Measurements from ENCODE around the gene TRAF3.
"Not testable (repeated sequence)": the region's sequence is repeated elsewhere in the genome, so short reads cannot be mapped to it uniquely, and the experiment has no call there.

TRAF3 gene

DNA sequence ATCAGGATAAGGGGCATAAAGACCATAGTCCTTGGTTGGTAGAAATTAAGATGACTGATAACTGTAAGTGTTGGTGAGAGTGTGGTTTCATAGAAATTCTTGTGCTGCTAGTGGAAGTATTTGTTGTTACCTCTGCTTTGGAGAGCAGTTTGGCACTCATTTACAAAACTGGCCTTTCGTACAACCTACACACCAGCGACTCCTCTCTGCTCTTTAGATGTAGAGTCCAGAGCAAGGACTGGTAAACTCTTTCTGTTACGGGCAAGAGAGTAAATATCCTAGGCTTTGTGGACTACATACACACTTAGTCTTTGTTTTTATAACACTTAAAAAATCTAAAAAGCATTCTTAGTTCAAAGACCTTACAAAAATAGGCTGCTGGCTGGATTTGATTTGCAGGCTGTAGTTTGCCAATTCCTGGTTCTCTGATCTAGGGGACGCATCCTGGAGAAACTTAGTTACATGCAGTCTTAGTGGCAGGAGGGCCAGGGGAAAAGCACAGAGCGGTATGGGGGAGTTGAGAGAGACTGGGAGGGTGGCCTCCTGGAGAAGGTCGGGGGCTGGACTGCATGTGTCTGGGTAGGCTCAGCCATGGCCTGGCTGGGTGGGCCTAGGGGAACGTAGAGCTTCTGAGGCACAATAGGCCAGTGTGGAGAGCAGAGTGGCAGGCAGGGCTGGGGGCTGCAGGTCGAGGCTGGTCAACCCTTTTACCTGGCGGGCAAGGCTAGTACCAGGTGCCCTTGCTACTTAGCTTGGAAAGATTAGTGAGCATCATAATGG is 89.9 kb downstream of the TRAF3 start:
- no peak for DNase-seq (ENCODE audit: low spot score)

DNA sequence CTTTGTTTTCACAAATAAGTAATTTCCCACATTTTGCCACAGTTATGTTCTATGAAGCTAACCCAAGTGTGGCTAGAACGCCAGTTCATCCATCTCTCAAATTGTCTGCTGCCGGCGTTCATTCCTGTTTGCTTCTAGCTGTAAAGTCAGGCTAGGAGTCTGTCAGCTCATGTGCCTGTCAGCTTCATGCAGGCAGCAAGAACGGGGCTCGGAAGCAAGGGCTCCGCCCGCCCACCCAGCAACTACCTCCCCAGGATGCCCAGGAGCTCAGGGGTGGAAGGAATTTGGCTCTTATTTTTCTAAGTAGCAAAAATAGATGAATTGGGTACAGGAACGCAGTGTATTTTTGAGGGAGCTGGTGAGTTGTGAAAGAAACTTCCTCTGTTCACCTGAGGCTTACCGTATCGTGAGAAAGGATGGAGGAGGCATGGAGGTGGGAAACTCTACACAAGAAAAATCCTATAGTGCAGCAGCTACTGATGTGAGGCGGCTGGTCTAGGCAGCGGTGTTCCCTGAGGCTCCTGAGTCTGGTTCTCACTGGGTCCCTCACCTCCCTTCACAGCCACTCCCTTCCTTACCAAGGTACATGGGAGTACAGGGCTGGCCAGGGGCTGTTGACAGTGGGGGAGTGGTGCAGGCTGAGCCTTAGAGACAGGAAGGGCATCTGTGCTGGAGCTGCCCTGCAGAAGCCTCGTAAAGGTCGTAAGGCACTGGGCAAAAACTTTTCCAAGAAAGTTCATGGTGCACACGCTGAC is 90.8 kb downstream of the TRAF3 start:
- no peak for DNase-seq (ENCODE audit: low spot score)

DNA sequence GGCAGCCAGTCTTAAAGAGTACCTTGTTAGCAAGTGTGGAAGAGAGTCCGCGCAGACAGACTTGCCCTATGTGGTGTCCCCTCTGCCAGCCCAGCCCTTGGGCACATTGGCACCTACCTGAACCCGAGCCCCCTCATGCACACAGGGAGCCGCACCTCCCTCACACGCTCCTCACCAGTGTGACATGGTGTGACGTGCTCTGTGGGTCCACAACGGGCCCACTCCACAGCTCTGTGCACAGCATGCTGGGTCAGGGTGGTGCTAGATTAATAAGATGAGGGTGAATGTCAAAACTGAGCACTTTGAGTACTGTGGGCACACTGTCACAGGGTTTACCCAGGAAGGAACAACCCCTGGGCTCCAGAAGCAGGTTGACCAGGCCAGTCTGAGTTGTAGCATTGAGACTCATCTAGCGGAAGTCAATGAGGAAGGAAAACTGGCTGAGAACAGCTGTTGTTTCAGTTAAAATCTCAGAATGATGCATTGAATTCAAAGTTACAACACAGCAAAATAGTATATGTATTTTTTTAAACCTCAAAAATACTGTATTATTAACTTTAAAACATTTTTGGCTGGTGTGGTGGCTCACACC is 91.8 kb downstream of the TRAF3 start:
- DNase-seq (ENCODE audit: low spot score): no peak

DNA sequence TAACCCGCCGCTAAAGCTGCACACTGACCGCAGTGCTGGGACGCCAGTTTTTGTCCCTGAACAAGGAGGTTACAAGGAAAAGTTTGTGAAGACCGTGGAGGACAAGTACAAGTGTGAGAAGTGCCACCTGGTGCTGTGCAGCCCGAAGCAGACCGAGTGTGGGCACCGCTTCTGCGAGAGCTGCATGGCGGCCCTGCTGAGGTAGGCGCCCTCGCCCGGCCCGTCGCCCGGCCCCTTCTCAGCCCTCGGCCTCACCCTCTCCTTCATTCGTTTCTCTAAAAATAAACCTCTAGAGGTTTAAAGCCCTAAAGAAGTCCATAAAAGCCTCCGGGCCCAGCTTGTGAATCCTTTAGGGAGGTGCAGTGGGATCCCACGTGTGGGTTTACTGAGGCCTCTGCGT is 93.0 kb downstream of the TRAF3 start:
- no peak for DNase-seq (ENCODE audit: low spot score)

DNA sequence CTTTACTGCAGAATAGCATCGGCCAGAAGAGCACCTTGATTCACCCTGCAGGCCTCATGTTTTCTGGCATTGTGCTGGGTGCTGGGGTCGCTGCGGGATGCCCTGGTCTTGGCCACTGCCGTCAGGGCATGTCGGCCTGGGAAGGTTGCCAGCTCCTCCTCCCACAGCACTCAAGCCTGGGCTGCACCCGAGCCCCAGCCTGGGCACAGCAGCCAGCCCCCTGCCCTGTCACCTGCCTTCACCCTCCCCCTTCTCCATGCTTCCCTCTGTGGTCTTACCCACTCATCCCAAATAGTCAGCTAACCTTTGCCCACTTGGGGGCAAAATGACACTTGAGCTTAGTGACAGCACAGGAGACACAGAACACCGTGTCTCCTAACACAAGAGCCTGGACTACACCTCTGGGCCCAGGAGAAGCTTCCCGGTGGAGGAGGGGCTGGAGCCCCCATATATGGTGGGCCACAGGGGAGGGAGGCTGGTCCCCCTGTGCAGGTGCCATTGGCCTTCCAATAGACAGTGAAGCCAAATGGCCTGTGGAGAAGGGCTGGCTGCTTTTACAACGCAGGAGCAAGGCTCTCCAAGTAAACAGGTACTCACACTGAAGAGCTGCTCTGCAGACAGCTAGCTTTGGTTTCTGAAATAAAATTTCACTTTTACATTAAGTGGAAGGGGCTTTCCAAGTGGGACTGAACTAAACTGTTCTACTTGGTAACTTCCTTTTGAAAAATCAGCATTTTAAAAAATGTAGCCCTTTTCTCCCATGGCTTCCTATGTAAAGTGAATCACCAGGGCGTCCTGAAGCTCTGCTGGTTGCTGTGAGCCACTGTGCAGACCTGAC is 94.0 kb downstream of the TRAF3 start:
- DNase-seq (ENCODE audit: low spot score): no peak

DNA sequence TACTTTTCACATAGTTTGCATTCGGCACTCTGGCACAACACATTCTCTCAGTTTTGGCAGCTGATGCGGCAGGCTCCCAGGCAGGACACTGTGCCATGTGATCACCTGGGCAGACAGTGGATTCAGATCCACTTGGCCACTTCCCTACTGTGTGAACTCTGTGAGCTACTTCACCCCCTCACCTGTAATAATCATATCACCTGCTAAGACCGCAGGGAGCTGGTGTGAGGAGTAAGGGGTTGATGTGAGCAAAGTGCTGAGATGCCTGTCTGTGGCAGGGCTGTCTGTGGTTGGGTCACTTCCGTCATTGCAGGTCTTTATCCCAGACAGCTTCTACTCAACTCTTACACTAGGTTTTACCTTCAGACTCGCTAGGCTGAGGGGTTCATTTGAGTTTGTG is 94.8 kb downstream of the TRAF3 start:
- DNase-seq (ENCODE audit: low spot score): no peak

DNA sequence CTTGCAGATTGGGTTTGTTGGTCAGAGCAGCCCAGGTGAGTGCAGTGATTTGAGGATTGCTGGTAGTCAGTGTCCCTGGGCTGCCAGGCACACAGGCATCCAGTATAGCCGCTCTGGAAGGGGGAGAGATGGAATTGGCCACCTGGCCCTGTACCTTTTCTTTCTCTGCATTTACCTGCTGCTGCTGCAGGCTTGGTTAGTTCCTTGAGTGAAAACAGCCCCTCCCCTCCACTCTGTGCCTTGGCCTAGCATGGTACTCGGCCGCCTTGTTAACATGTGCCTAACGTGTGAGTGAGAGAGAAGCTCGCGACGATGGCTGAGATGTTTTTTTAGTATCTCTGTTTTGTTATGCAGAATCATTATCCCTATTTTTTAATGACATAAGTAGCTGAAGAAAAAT is 95.9 kb downstream of the TRAF3 start:
- DNase-seq (ENCODE audit: low spot score): no peak

DNA sequence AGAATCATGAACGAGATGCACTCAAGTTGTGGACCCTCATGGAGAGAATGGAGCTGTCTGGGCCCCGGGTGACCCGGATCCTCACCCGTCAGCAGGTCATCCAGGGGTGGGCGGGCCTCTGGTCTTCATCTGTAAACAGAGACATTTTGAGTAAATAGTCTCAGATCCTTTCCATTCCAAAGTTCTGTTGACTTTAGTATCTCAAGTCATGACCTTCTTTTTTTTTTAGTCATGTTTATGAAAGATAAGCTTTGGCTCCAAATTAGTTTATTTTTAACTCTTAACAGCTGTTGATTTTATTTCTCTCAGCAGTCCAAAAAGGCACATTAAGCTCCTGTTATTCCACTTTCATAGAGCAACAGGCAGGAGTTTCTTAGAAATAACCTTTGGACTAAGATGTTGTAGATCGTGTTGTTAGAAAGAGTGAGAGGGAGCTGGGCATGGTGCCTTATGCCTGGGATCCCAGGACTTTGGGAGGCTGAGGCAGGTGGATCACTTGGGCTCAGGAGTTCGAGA is 96.4 kb downstream of the TRAF3 start:
- DNase-seq (ENCODE audit: low spot score): no peak

DNA sequence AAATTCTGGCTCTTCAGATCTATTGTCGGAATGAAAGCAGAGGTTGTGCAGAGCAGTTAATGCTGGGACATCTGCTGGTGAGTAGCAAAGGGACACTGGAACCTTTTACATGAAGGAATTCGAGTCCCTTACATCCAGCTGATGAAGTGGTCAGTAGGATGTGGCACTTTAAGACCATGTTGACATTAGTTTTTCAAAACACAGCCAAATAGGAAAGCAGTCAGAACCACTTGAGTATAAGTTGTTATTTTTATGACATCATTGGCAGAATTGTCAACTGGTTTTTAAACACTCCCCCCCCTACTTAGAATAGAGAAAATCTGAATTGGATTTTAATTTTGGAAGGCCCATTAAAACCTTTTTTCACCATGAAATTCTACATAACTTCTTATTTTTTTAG is 98.4 kb downstream of the TRAF3 start:
- no peak for DNase-seq (ENCODE audit: low spot score)

DNA sequence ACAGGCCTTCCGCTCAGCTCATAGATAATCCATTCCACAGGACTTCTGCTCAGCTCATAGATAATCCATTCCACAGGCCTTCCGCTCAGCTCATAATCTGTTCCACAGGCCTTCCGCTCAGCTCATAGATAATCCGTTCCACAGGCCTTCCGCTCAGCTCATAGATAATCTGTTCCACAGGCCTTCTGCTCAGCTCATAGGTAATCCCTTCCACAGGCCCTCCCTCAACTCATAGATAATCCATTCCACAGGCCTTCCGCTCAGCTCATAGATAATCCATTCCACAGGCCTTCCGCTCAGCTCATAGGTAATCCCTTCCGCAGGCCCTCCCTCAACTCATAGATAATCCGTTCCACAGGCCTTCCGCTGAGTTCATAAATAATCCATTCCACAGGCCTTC is 100.3 kb downstream of the TRAF3 start:
- not testable (repeated sequence) for DNase-seq (ENCODE audit: low spot score)

DNA sequence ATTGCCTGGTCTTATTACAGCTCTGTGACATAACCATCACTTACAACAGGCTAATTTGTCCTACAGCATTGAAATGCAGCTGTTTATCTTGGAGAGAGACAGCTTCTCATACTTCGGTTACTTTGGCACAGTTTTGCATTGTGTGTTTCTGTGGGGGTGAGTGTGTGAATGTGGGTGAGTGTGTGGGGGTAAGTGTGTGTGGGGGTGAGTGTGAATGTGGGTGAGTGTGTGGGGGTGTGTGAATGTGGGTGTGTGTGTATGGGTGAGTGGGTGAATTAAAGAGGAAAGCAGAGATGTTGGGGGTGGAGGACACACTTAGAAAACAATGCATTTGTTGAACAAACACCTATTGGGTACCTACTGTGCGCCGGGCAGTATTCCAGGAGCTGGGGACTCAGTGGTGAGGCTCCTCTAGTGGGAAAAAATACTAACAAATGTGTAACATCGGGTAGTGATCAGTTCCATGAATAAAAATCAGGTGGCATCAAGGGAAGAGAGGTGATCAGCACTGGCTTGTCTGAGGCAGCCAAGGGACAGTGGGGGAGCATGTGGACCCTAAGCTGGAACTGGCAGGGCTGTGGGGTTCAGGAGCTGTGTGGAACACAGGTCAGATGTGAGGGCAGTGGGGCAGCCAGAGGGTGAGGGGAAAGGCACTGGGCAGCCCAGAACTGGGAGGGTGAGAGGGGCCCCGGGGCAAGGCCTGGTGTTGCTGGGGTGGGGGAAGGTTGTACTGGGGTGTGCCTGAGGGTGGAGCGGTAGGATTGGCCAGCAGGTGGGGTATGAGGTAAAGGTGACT is 101.1 kb downstream of the TRAF3 start:
- DNase-seq (ENCODE audit: low spot score): no peak

DNA sequence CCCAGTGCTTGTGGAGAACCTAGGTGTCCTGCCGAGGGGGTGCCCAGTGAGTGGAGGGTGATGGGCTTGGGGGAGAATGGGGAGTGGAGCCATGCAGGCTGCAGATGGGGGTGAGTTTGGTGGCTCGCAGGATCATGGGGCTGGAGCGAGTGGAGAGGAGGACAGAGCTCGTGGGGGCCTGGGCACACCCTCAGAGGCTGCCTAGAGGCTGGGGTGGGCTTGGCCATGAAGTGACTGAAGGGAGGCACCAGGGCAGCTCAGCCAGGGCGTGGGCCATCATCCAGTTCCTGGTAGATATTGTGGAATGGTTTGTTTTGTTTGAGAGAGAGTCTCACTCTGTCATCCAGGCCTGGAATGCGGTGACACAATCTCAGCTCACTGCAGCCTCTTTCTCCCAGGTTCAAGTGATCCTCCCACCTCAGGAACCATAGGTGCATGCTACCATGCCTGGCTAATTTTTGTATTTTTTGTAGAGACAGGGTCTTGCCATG is 101.8 kb downstream of the TRAF3 start:
- DNase-seq (ENCODE audit: low spot score): no peak

DNA sequence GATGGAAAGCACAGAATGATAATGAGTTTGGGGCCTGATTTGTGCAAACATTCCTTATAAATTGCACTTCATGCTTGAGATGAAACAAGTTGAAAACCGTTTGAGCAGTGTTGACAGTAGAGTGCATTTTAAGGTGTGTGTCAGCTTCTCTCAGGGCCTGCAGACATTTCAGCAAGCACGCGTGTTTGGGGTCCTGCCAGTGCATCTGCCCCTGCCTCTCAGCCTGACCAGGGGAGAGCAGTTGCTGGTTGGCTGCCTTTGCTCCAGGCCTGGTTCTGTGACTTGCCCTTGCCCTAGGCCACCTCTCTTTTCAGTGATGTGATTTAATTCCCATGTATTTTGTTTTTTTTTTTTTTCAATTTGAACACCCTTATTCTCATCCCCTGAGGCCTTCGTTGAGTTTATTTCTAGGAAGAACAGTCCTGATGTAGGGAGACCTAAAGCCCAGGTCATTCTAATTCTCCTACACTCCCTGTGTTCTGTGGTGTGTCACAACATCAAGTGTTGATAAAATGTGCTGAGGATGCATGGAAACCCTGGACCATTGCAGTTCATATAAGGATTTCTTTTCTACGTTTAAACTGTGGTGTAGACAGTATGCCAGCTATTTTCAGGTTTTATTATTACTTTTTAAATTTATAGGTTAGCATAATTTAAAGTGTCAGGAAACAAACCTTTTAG is 105.1 kb downstream of the TRAF3 start:
- DNase-seq (ENCODE audit: low spot score): no peak

DNA sequence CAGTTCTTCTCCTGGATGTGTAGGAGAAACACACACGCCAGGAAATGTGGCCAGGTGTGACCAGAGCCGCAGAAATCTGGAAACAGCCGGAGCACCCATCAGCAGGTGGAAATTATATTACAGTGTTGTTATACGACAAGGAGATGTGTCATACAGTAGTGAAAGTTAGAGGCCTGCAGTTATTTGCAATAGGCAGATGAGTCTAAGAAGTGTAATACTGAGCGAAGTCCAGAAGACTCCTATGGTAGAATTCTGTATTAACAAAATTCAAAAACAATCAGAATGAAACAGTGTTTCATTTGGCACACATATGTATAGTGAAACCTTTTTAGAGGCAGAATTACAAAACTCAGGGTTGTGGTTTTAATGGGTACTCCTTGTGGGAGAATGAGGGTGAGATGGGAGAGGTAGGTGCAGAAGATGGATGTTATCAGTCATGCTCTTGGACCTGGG is 105.9 kb downstream of the TRAF3 start:
- no peak for DNase-seq (ENCODE audit: low spot score)

DNA sequence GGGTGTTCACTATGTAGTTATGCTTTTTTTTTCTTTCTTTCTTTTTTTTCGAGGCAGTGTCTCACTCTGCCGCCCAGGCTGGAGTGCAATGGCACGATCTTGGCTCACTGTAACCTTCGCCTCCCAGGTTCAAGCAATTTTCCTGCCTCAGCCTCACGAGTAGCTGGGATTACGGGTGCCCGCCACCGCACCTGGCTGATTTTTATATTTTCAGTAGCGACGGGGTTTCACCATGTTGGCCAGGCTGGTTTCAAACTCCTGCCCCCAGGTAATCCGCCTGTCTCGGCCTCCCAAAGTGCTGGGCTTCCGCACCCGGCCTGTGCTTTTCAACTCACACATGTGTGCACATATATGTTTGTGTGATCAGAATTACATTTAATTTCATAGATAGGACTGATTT is 106.3 kb downstream of the TRAF3 start:
- DNase-seq (ENCODE audit: low spot score): no peak

DNA sequence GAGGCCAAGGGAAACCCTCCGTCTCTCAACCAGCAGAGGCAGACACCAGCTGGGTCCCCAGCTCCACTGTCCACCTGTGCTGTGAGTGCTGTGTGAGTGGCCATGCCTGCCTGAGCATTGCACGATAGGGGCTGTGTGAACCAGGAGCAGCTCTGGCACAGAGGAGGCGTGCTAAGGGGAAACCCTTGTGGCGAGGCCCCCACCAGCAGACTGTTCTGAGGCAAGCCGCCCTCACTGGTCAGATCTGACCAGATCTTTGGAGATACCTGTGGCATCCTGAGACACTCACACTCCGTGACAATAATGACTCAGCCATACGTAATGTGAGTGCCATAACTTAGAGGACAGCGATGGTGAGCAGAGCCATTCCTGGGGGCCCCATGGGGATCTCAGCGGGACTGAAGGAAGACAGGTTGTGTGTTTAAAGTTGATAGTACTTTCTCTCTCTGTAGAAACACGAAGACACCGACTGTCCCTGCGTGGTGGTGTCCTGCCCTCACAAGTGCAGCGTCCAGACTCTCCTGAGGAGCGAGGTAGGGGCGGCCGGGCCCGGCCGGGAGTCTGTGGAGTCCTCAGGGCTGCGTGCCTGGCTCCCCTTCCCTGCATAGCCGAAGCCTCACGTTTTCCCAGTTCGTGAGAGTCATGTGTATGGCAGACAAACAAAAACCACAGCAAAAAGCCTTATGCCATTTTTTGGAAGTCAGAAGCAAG is 108.6 kb downstream of the TRAF3 start:
- DNase-seq (ENCODE audit: low spot score): no peak

DNA sequence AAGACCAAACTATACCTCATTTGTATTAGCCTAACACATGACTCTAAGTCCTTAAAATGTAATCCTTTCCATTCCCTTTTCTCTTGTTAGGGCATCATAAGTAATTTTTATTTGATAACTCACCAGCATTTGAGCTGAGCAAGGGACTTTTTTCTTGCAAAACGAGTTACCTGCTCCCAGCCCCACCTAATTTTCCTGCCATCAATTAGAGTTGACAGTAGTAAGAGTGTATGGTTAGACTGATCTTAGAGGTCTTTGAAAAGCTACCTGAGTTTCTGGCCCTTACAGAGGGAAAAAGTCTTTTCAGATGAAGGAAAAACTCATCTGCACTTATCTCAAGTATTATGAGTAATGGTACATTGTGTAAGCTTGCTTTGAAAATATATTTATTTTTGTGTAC is 111.5 kb downstream of the TRAF3 start:
- no peak for DNase-seq (ENCODE audit: low spot score)

DNA sequence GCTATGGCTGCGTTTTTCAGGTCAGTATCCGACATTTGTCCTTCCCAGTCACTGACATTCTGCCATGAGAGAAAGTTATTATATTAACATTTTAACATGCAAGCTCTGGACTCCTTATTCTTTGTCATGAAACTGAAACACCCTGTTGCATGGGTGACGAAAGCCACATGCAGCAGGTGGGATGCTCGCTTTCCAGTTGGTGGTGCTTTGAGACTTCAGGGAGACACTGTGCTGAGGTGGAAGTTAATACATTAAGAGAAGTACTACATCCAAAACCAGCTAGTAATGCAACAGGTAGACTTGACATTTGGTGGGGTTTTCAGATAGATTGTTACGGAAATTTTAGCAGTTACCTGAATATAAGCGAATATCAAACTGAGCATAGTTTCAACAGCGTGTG is 112.4 kb downstream of the TRAF3 start:
- DNase-seq (ENCODE audit: low spot score): no peak

DNA sequence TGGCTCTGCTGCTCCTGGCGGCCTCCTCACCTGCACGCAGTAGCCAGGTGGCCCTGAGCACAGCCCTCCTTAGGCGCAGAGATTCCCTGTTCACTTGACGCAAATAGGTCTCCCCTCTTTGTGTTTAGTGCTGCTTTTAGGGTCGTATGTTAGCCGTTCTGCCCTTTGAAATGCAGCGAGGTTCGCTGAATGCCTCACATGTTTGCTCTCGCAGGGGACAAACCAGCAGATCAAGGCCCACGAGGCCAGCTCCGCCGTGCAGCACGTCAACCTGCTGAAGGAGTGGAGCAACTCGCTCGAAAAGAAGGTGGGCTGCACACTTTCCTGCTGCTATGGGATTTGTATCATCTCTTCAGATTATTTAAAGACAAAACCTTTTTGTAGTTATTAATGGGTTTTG is 113.9 kb downstream of the TRAF3 start:
- no peak for DNase-seq (ENCODE audit: low spot score)

DNA sequence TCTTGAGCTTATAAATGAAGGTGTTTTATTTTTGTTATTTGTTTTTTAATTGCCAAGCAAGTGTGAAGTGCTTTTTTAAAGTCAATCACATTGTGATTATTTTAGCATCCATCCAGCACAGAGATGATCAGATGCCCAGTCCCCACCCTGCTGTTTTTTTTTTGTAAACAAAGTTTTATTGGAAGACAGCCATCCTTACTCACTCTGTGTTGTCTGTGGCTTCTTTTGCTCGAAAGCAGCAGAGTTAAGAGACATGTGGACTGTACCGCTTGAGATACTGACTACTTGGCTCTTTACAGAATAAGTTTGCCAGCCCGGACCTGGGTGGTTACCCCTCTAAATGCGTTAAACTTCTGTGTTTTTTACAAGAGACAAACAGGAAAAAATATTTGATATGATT is 114.3 kb downstream of the TRAF3 start:
- no peak for DNase-seq (ENCODE audit: low spot score)
